ENCODE measurements around the gene SEMA4F. TPM values are rescaled to one million over a fixed set of nuclear protein-coding genes. Genes with fewer than 3 reads are reported as not detected.

SEMA4F gene
- total and polyA plus RNA-seq, 2 donors from 2014 or later: 5.2 to 10.8 TPM

GRCh38 chr2:74632939-74633312, 21.1 kb upstream of the SEMA4F start:
- H3K9ac ChIP-seq (ENCODE audit: low read length in 3 of 3): no peak overlapping the region
- H3K27me3 ChIP-seq (ENCODE audit: control insufficient read depth, insufficient read depth, low read length): no peaks in the 10 kb centered on the region
- DNase-seq: no peak
- intact Hi-C loops (cut with DNase I): no loop called here
- H3K4me1 ChIP-seq (ENCODE audit: control insufficient read depth in 2 of 3, insufficient read depth in 2 of 3, low read depth in 1 of 3, low read length in 3 of 3): peaks cover 0 to 3% (median 0%) of the 10 kb centered on the region in 3 donors
- FAIRE-seq: no peak
- H3K27ac ChIP-seq (ENCODE audit: low read depth in 2 of 2, low read length in 2 of 2): no peak overlapping the region
- H3K4me3 ChIP-seq (ENCODE audit: low read length in 3 of 3): no peak overlapping the region
- H3K9me3 ChIP-seq (ENCODE audit: control insufficient read depth in 2 of 3, insufficient read depth in 1 of 3, low read length in 3 of 3): no peaks in the 10 kb centered on the region
- H3K36me3 ChIP-seq (ENCODE audit: control insufficient read depth in 2 of 3, insufficient read depth in 3 of 3, low read length in 3 of 3): no peaks in the 10 kb centered on the region
- TF ChIP-seq CTCF (IDR thresholded peaks at IDR 0.05; ENCODE audit: borderline replicate concordance, extremely low read depth, insufficient read depth): no peak

GRCh38 chr2:74639550-74639949, 14.5 kb upstream of the SEMA4F start:
- intact Hi-C loops (cut with DNase I): no loop called here
- H3K4me1 ChIP-seq (ENCODE audit: control insufficient read depth in 2 of 3, insufficient read depth in 2 of 3, low read depth in 1 of 3, low read length in 3 of 3): no peaks in the 10 kb centered on the region
- no peak for FAIRE-seq
- TF ChIP-seq CTCF (IDR thresholded peaks at IDR 0.05; ENCODE audit: borderline replicate concordance, extremely low read depth, insufficient read depth): no peak
- DNase-seq: no peak
- H3K9me3 ChIP-seq (ENCODE audit: control insufficient read depth in 2 of 3, insufficient read depth in 1 of 3, low read length in 3 of 3): no peaks in the 10 kb centered on the region
- H3K4me3 ChIP-seq (ENCODE audit: low read length in 3 of 3): no peak overlapping the region
- no peaks in the 10 kb centered on the region for H3K27me3 ChIP-seq (ENCODE audit: control insufficient read depth, insufficient read depth, low read length)
- H3K27ac ChIP-seq (ENCODE audit: low read depth in 2 of 2, low read length in 2 of 2): no peak overlapping the region
- H3K36me3 ChIP-seq (ENCODE audit: control insufficient read depth in 2 of 3, insufficient read depth in 3 of 3, low read length in 3 of 3): no peaks in the 10 kb centered on the region
- H3K9ac ChIP-seq (ENCODE audit: low read length in 3 of 3): no peak overlapping the region

- Histone ChIP-seq H3K27ac (ENCODE audit: low read depth in 2 of 2, low read length in 2 of 2) (no peak overlapping the region), H3K9me3 (ENCODE audit: control insufficient read depth in 2 of 3, insufficient read depth in 1 of 3, low read length in 3 of 3) (no peaks in the 10 kb centered on the region), H3K4me1 (ENCODE audit: control insufficient read depth in 2 of 3, insufficient read depth in 2 of 3, low read depth in 1 of 3, low read length in 3 of 3) (no peaks in the 10 kb centered on the region), H3K27me3 (ENCODE audit: control insufficient read depth, insufficient read depth, low read length) (peaks cover 4% of the 10 kb centered on the region), H3K9ac (ENCODE audit: low read length in 3 of 3) (no peak overlapping the region), H3K36me3 (ENCODE audit: control insufficient read depth in 2 of 3, insufficient read depth in 3 of 3, low read length in 3 of 3) (no peaks in the 10 kb centered on the region), H3K4me3 (ENCODE audit: low read length in 3 of 3) (no peak overlapping the region)
- FAIRE-seq (no peak), DNase-seq (no peak)
- no peak for TF ChIP-seq CTCF (IDR thresholded peaks at IDR 0.05; ENCODE audit: borderline replicate concordance, extremely low read depth, insufficient read depth)
- intact Hi-C loops (cut with DNase I): no loop called here
Observed at GRCh38 chr2:74645344-74645743, 8.7 kb upstream of the SEMA4F start.

- intact Hi-C loops (cut with DNase I): no loop called here
- H3K9ac ChIP-seq (ENCODE audit: low read length in 3 of 3): no peak overlapping the region
- no peak for FAIRE-seq
Observed at GRCh38 chr2:74646201-74646600, 7.8 kb upstream of the SEMA4F start.

More at GRCh38 chr2:74646201-74646600, 7.8 kb upstream of the SEMA4F start:
- Histone ChIP-seq H3K36me3 (ENCODE audit: control insufficient read depth in 2 of 3, insufficient read depth in 3 of 3, low read length in 3 of 3) (no peaks in the 10 kb centered on the region), H3K9me3 (ENCODE audit: control insufficient read depth in 2 of 3, insufficient read depth in 1 of 3, low read length in 3 of 3) (no peaks in the 10 kb centered on the region), H3K27ac (ENCODE audit: low read depth in 2 of 2, low read length in 2 of 2) (no peak overlapping the region), H3K27me3 (ENCODE audit: control insufficient read depth, insufficient read depth, low read length) (peaks cover 4% of the 10 kb centered on the region), H3K4me3 (ENCODE audit: low read length in 3 of 3) (no peak overlapping the region), H3K4me1 (ENCODE audit: control insufficient read depth in 2 of 3, insufficient read depth in 2 of 3, low read depth in 1 of 3, low read length in 3 of 3) (no peaks in the 10 kb centered on the region)
- DNase-seq: no peak
- no peak for TF ChIP-seq CTCF (IDR thresholded peaks at IDR 0.05; ENCODE audit: borderline replicate concordance, extremely low read depth, insufficient read depth)

Data from kidney (tissue), 14 donors.